Activated CD8-positive, alpha-beta T cell treated with anti-CD3 and anti-CD28 coated beads for 36 hours (primary cell): Measurements from ENCODE around the gene SRRT. TPM values are rescaled to one million over a fixed set of nuclear protein-coding genes. Genes with fewer than 3 reads are reported as not detected.
A peak's percentile ranks its signal among the peaks of the same experiment; 100 is the strongest.

Source experiments
- ATAC-seq: fragments of 200-7000 bp; cut with Tn5 transposase; one replicate; pipeline ENCODE4 v1.10.0; 2021; ENCODE audit warnings: mild to moderate bottlenecking, moderate library complexity
- CTCF ChIA-PET: fragments of 350-600 bp; sonication (Branson Sonifier 250); formaldehyde crosslinking; loops from one replicate; lab custom pipeline; 2021; ENCODE audit warnings: antibody characterized with exemption; lab: Charles Lee
- POLR2A ChIA-PET: fragments of 350-600 bp; sonication (Branson Sonifier 250); formaldehyde crosslinking; loops from one replicate; lab custom pipeline; 2021; ENCODE audit warnings: antibody characterized with exemption; lab: Charles Lee
- DNase-seq: peaks from one replicate; pipeline ENCODE4 v3.0.0-alpha.2; 2020
- H3K27ac Mint-ChIP-seq: one replicate; pipeline ENCODE4 v1.8.0; 2021; ENCODE audit warnings: mild to moderate bottlenecking, mixed read lengths
- H3K27me3 Mint-ChIP-seq: one replicate; pipeline ENCODE4 v1.8.0; 2021; ENCODE audit warnings: mixed read lengths
- H3K36me3 Mint-ChIP-seq: one replicate; pipeline ENCODE4 v1.8.0; 2021; ENCODE audit warnings: low read depth, mixed read lengths
- H3K4me1 Mint-ChIP-seq: one replicate; pipeline ENCODE4 v1.8.0; 2021; ENCODE audit warnings: low read depth, mixed read lengths
- H3K4me3 Mint-ChIP-seq: one replicate; pipeline ENCODE4 v1.8.0; 2021; ENCODE audit warnings: mild to moderate bottlenecking, moderate library complexity, mixed read lengths
- H3K9me3 Mint-ChIP-seq: one replicate; pipeline ENCODE4 v1.8.0; 2021; ENCODE audit warnings: mixed read lengths
- intact Hi-C: fragments of 100-400 bp; cut with micrococcal nuclease; formaldehyde crosslinking; loops from one replicate; pipeline ENCODE4 v1.10.0; 2022
- total RNA-seq, 2 experiments: library from RNA; stranded (reverse); gene quantifications; one replicate each; pipeline ENCODE4 v1.2.3, GENCODE V29; 2021
- TF ChIP-seq, protein P1 (sequence below): fragments of 200-600 bp; IDR thresholded peaks from one replicate; pipeline ENCODE4 v1.8.0; 2022; ENCODE audit warnings: antibody characterized with exemption, mild to moderate bottlenecking

Gene SRRT
- total RNA-seq, 2 experiments from 2014 or later: 211 to 239 TPM

DNA sequence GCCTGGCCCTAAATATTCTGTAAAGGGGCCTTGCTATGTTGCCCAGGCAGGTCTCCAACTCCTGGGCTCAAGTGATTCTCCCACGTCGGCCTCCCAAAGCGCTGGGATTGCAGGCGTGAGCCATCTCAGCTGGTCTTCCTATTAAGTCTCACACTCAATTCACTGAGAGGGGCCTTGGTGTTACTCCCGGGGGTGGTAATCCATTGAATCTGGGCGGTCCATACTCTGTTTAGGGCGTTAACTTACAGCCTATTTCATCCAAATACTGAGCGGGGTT, 665 bp upstream of the SRRT start:
- peak overlapping the region; percentile 98 for H3K4me3 Mint-ChIP-seq
- no peak for DNase-seq
- peaks cover 64% of the 10 kb centered on the region for H3K36me3 Mint-ChIP-seq
- TF ChIP-seq, protein P1, sequence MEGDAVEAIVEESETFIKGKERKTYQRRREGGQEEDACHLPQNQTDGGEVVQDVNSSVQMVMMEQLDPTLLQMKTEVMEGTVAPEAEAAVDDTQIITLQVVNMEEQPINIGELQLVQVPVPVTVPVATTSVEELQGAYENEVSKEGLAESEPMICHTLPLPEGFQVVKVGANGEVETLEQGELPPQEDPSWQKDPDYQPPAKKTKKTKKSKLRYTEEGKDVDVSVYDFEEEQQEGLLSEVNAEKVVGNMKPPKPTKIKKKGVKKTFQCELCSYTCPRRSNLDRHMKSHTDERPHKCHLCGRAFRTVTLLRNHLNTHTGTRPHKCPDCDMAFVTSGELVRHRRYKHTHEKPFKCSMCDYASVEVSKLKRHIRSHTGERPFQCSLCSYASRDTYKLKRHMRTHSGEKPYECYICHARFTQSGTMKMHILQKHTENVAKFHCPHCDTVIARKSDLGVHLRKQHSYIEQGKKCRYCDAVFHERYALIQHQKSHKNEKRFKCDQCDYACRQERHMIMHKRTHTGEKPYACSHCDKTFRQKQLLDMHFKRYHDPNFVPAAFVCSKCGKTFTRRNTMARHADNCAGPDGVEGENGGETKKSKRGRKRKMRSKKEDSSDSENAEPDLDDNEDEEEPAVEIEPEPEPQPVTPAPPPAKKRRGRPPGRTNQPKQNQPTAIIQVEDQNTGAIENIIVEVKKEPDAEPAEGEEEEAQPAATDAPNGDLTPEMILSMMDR: no peak
- H3K9me3 Mint-ChIP-seq: no peaks in the 10 kb centered on the region
- no peaks in the 10 kb centered on the region for H3K27me3 Mint-ChIP-seq
- peak overlapping the region; percentile 98 for H3K27ac Mint-ChIP-seq
- POLR2A ChIA-PET: interaction anchor here (1.2 to 6.8 kb wide), 4 partner anchors 13 to 211 kb away, joined by 3 to 167 read pairs (median 8); partner anchors contain the start of genes SLC12A9, TRIM56 and UFSP1
- ATAC-seq: no peak
- H3K4me1 Mint-ChIP-seq: peaks cover 34% of the 10 kb centered on the region
- CTCF ChIA-PET: interaction anchor here (2.4 kb wide), 1 partner anchor 13 kb away, joined by 9 read pairs; no protein-coding TSS in a partner anchor
- intact Hi-C loops: no loop called here

DNA sequence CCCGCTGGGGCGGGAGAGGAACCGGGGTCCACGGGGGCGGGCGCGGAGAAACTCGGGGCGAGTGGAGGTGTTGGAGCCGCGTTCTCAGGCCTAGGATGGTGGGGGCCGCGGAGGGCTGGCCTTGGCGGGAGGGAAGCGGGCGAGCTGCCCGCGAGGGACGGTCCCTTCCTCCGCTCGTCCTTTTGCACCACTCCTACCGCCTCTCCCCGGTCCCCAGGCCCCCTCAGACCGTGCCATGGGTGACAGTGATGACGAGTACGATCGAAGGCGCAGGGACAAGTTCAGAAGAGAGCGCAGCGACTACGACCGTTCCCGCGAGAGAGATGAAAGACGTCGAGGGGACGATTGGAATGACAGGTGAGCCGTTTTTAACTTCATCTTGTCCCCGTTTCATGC, 451 bp downstream of the SRRT start:
- ATAC-seq (peak; percentile 47), DNase-seq (peak; percentile 71)
- TF ChIP-seq, protein P1: no peak
- intact Hi-C loops: no loop called here
- peaks cover 72% of the 10 kb centered on the region for H3K36me3 Mint-ChIP-seq
- peak overlapping the region; percentile 98 for H3K4me3 Mint-ChIP-seq
- ChIA-PET POLR2A (interaction anchor here (0.7 to 6.8 kb wide), 12 partner anchors 9 to 392 kb away, joined by 3 to 167 read pairs (median 4); partner anchors contain the start of genes POP7, SLC12A9, TRIM56 and TRIP6), CTCF (interaction anchor here (1.0 to 2.8 kb wide), 7 partner anchors 8 to 369 kb away, joined by 3 to 16 read pairs (median 6); partner anchors contain the start of genes POP7, SLC12A9, TRIP6 and UFSP1)
- H3K9me3 Mint-ChIP-seq: no peaks in the 10 kb centered on the region
- peak overlapping the region; percentile 98 for H3K27ac Mint-ChIP-seq
- no peaks in the 10 kb centered on the region for H3K27me3 Mint-ChIP-seq
- peaks cover 41% of the 10 kb centered on the region for H3K4me1 Mint-ChIP-seq

DNA sequence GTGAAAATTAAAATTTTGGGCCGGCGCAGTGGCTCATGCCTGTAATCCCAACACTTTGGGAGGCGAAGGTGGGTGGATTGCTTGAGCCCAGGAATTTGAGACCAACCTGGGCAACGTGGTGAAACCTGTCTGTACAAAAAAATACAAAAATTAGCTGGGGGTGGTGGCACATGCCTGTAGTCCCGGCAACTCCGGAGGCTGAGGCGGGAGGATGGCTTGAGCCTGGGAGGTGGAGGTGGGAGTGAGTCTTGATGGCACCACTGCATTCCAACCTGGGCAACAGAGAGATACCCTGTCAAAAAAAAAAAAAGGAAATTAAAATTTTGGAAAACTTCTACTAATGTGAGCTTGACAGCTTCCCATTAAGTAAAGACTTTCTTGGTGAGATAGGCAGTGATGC, 3.1 kb downstream of the SRRT start:
- ChIA-PET CTCF (interaction anchor here (1.1 to 1.9 kb wide), 3 partner anchors 9 to 26 kb away, joined by 3 to 9 read pairs (median 3); partner anchors contain the start of gene UFSP1), POLR2A (interaction anchor here (6.8 kb wide), 1 partner anchor 9 kb away, joined by 167 read pairs; the partner anchor contains the start of gene UFSP1)
- H3K36me3 Mint-ChIP-seq: peaks cover 81% of the 10 kb centered on the region
- H3K4me1 Mint-ChIP-seq: peaks cover 42% of the 10 kb centered on the region
- H3K27ac Mint-ChIP-seq: peak overlapping the region; percentile 71
- H3K9me3 Mint-ChIP-seq: no peaks in the 10 kb centered on the region
- ATAC-seq (no peak), DNase-seq (no peak)
- TF ChIP-seq, protein P1: no peak
- no peaks in the 10 kb centered on the region for H3K27me3 Mint-ChIP-seq
- intact Hi-C loops: no loop called here
- H3K4me3 Mint-ChIP-seq: peak overlapping the region; percentile 38

DNA sequence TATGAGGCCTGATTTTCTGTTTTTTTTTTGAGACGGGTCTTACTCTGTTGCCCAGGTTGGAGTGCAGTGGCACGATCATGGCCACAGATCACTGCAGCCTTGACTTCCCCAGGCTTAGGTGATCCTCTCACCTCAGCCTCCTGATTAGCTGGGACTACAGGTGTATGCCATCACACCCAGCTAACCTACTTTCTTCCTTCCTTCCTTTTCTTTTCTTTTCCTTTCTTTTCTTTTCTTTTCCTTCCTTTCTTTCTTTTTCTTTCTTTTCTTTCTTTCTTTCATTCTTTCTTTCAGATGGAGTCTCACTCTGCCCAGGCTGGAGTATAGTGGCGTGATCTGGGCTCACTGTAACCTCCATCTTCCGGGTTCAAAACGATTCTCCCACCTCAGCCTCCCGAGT, 3.8 kb downstream of the SRRT start:
- H3K4me3 Mint-ChIP-seq: no peak overlapping the region
- TF ChIP-seq, protein P1: no peak
- H3K27ac Mint-ChIP-seq: peak overlapping the region; percentile 71
- ChIA-PET CTCF (interaction anchor here (0.7 to 1.9 kb wide), 2 partner anchors 9 to 11 kb away, joined by 3 to 9 read pairs; partner anchors contain the start of gene UFSP1), POLR2A (interaction anchor here (6.8 kb wide), 1 partner anchor 8 kb away, joined by 167 read pairs; the partner anchor contains the start of gene UFSP1)
- ATAC-seq (no peak), DNase-seq (no peak)
- peaks cover 80% of the 10 kb centered on the region for H3K36me3 Mint-ChIP-seq
- H3K9me3 Mint-ChIP-seq: no peaks in the 10 kb centered on the region
- no peaks in the 10 kb centered on the region for H3K27me3 Mint-ChIP-seq
- intact Hi-C loops: no loop called here
- H3K4me1 Mint-ChIP-seq: peaks cover 47% of the 10 kb centered on the region

DNA sequence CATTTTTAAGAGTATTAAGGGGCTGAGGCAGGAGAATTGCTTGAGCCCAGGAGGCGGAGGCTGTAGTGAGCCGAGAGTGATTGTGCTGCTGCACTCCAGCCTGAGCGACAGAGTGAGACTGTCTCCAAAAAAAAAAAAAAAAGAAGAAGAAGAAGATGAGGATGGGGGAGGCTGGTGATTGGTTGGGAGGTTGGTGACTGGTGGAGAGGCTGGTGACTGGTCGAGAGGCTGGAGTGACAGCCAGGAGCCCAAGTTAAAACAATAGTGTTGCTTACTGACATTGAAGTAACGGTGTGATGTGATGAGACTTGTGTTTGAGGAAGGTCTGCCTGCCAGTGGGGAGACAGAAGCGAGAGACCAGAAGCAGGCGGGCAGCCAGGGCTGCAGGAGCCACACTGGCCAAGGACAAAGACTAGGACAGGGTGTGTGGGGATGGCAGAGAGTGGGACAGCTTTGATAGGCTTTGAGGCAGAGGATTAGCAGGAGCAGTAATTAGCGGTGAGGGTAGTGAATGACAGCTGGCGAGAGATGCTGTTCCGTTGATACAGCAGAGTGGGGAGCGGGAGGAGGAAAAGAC, 4.9 kb downstream of the SRRT start:
- TF ChIP-seq, protein P1: no peak
- Mint-ChIP-seq H3K27ac (peak overlapping the region; percentile 39), H3K4me1 (peaks cover 50% of the 10 kb centered on the region), H3K36me3 (peaks cover 80% of the 10 kb centered on the region), H3K9me3 (no peaks in the 10 kb centered on the region), H3K27me3 (no peaks in the 10 kb centered on the region), H3K4me3 (no peak overlapping the region)
- CTCF ChIA-PET: no interaction called here
- no peak for ATAC-seq
- intact Hi-C loops: no loop called here
- DNase-seq: no peak
- POLR2A ChIA-PET: interaction anchor here (0.7 kb wide), 1 partner anchor 85 kb away, joined by 4 read pairs; no protein-coding TSS in a partner anchor
